Measurements from ENCODE around the gene DLG5.

The DLG5 gene

DNA sequence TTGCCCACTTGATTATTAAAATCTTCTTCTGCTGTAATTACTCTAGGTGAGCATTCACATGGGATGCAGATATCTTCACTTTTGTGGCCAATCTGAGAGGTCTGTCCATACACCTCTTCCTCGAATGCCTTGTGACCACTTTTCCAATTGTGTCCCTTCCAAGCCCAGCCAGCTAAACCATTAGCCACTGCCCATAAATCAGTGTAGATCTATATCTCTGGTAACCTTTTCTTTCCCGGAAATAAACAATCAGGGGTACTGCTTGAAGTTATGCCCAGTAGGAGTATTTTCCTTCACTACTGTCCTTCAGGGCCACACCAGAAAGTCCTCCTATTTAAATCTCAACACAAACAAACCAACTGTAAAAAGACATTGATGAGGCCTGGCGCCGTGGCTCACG is 184.4 kb downstream of the DLG5 start:
- DNase-seq, result no peak

DNA sequence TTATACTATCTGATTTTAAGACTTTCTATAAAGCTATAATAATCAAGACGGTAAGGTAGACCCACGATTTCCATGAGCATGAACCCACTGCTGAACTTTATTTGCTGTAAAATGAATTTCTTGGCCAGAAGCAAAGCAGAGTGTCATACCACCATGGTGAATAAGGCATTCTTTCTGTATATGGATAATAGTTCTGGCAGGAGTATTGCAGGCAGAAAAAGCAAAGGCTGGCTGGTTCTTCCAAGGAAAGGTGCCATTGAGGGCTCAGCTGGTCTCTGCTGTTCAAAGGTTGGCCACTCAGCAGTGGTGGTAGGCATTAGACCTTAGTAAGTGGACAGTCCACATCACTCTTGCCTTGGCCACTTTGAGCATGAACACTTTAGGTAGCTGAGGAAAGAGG is 184.8 kb downstream of the DLG5 start:
- no peak for DNase-seq

Measured in activated CD4-positive, alpha-beta T cell treated with anti-CD3 and anti-CD28 coated beads for 48 hours (primary cell).